Measurements from ENCODE around the gene NCR2.
"Not testable (repeated sequence)": the region's sequence is repeated elsewhere in the genome, so short reads cannot be mapped to it uniquely, and the experiment has no call there.

The NCR2 gene

DNA sequence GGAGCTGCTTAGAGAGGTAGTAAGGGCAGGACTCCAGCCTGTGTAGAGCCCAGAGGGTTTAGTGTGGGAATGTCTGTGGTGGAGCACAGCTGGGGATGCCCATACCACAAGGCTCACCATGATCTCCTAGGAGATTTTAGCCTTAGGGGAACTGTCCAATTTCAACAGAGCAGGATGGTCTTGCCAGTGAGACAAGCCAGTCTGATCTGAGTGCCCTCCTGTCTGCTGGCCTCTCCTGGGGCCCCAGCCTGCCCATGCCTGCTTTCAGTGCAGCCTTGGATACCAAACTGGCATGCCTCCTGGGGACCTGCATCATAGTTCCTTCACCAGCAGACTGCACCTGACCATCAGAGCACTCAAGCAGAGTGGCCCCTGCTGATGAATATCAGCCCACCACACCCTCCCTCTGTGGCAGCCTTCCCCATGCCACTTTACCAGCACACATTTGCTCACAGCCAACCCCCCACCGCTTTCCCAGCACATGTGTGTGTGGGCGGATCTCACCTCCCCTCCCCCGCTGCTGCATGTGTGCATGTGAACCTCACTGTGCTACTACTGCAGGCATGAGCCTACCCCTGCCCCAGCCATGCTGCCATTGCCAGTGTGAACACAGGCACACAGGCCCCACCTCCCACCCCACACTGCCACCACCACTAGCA, 41.1 kb upstream of the NCR2 start:
- DNase-seq (ENCODE audit: insufficient read length, low spot score), result no peak
- FAIRE-seq, result no peak
- TF ChIP-seq, protein P1, sequence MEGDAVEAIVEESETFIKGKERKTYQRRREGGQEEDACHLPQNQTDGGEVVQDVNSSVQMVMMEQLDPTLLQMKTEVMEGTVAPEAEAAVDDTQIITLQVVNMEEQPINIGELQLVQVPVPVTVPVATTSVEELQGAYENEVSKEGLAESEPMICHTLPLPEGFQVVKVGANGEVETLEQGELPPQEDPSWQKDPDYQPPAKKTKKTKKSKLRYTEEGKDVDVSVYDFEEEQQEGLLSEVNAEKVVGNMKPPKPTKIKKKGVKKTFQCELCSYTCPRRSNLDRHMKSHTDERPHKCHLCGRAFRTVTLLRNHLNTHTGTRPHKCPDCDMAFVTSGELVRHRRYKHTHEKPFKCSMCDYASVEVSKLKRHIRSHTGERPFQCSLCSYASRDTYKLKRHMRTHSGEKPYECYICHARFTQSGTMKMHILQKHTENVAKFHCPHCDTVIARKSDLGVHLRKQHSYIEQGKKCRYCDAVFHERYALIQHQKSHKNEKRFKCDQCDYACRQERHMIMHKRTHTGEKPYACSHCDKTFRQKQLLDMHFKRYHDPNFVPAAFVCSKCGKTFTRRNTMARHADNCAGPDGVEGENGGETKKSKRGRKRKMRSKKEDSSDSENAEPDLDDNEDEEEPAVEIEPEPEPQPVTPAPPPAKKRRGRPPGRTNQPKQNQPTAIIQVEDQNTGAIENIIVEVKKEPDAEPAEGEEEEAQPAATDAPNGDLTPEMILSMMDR (IDR thresholded peaks at IDR 0.05; ENCODE audit: insufficient read depth, missing control alignments), result no peak

DNA sequence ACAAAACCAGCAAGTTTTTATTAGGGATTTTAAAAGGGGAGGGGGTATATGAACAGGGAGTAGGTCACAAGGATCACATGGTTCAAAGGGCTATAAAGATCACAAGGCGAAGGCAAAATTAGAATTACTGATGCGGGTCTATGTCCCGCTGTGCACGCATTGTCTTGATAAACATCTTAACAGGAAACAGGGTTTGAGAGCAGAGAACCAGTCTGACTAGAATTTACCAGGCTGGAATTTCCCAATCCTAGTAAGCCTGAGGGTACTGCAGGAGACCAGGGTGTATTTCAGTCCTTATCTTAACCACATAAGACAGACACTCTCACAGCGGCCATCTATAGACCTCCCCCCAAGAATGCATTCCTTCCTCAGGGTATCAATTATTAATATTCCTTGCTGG, 38.2 kb upstream of the NCR2 start:
- not testable (repeated sequence) for DNase-seq (ENCODE audit: insufficient read length, low spot score); FAIRE-seq

DNA sequence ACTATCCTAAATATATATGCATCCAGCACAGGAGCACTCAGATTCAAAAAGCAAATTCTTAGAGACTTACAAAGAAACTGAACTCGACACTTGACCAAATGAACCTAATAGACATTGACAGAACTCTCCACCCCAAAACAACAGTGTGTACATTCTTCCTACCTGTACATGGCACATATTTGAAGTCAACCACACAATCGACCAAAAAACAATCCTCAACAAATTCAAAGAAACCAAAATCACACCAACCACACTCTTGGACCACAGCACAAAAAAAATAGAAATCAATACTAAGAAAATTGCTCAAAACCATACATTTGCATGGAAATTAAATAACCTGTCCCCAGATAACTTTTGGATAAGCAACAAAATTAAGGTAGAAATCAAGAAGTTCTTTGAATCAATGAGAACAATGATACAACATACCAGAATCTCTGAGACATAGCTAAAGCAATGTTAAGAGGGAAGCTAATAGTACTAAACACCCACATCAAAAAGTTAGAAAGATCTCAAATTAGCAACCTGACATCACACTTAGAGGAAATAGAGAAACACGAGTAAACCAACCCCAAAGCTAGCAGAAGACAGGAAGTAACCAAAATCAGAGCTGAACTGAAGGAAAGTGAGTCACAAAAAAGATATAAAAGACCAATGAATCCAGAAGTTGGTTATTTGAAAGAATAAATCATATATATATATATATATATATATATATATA, 36.5 kb upstream of the NCR2 start:
- TF ChIP-seq, protein P1 (IDR thresholded peaks at IDR 0.05; ENCODE audit: insufficient read depth, missing control alignments), result no peak
- no peak for DNase-seq (ENCODE audit: insufficient read length, low spot score)
- no peak for FAIRE-seq

DNA sequence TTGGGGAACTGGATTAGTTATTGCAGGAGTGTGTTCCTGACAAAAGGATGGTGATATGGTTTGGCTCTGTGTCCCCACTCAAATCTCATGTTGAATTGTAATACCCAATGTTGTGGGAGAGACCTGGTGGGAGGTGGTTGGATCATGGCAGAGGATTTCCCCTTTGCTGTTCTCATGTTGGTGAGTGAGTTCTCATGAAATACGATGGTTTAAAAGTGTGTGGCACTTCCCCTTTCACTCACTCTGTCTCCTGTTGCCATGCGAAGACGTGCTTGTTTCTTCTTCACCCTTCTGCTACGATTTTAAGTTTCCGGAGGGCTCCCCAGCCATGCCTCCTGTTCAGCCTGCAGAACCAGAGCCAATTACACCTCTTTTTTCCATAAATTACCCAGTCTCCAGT, 32.8 kb upstream of the NCR2 start:
- no peak for DNase-seq (ENCODE audit: insufficient read length, low spot score)
- TF ChIP-seq, protein P1 (IDR thresholded peaks at IDR 0.05; ENCODE audit: insufficient read depth, missing control alignments), result no peak
- no peak for FAIRE-seq

DNA sequence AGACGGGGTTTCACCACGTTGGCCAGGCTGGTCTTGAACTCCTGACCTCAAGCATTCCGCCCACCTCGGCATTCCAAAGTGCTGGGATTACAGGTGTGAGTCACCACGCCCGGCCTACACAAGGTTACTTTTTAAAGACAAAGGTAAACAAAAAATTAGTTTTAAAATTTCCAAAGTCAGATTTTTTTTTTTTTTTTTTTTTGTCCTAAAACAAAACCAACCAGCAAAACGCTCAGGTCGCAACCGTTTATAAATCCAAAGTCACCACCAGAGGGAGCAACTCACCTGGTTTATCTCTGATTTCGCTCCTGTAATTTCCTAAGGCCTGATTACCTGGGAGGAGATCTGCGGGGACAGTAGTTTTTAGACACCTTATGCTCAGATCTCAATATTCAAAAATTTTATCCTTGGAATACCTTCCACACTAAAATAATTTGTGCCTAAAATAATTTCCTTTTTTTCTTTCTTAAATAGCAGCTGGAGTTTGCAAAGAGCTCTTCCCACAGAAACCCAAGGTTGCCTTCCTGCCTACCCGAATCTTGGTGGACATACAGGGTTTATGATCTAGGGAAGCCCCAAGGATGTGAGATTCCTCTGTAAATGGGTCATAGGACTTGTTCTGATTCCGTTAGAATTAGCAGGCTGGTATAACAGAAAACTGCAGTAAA, 29.1 kb upstream of the NCR2 start:
- TF ChIP-seq, protein P1 (IDR thresholded peaks at IDR 0.05; ENCODE audit: insufficient read depth, missing control alignments), result peak; percentile 60
- no peak for DNase-seq (ENCODE audit: insufficient read length, low spot score)
- no peak for FAIRE-seq

DNA sequence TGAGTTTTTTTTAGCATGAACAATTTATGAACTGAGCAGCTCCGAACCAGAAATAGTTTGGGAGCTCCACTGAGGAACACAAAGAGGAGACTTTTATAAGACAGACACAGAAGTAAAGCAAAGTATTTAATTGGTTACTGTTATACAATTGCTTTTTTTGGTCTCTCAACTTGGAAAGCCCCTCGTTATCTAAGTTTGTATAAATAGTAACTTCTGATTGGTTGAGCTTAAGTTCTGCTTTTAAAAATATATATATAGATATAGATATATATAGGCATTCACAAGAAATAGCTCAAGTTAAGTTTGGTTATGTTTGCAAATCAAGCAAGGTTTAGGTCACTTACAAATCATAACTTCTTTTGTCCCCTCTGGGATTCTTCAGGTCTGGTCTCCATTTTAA, 20.2 kb upstream of the NCR2 start:
- TF ChIP-seq, protein P1 (IDR thresholded peaks at IDR 0.05; ENCODE audit: insufficient read depth, missing control alignments), result no peak
- no peak for DNase-seq (ENCODE audit: insufficient read length, low spot score)
- no peak for FAIRE-seq

DNA sequence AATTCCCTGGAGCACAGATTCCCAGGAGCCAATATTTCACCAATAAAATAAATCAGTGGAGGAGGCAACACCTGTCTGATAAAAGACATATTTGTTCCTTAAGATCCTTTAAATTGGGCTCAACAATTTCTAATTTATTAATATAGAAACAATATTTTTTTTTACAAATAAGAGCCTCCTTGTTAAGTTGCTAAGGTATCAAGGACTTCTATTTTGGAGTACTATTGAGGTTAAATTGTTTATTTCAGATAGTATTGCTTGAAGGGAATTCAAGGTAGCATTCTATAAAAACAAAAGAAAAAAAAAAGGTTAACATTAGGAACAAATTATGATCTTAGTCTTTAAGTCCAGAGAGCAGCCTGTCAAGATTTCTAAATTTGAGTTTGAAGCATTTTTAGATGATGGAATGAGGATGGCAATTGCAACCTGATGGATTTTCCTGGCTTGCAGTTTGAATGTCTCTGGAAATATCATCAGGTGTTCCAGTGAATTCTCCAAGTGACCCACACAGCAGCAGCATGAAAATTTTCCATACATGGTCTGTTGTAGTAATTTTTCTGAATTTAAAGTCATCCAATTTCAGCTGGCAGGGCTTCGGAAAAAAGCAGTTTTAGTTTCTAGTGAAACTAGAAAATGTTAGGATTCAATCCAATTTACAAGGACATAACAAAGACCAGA, 19.3 kb upstream of the NCR2 start:
- no peak for FAIRE-seq
- TF ChIP-seq, protein P1 (IDR thresholded peaks at IDR 0.05; ENCODE audit: insufficient read depth, missing control alignments), result no peak
- DNase-seq (ENCODE audit: insufficient read length, low spot score), result no peak
